ENCODE data around the gene CEBPE. TPM values are rescaled to one million over a fixed set of nuclear protein-coding genes. Genes with fewer than 3 reads are reported as not detected.

Gene CEBPE
- total RNA-seq, 3 donors from 2014 or later = 0.32 TPM; not detected in 2

DNA sequence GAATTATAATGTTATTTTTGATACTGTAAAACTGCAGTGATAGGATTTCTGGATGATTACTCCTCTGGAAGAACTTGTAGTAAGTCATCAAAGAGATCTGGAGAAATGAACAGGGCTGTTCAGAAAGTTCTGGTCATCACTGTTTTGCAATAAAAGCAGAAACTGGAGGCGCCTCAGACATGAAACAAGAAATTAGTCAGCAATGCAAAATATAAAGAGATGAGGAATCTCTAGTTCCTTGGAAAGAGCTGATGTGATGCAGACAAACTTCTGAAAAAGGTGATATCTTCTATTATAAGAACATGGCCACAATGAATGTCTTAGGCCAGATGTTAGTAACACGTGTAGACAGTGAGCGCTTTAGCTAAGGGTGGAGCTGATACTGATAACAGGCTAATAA is 33.6 kb downstream of the CEBPE start:
- Histone ChIP-seq H3K36me3 (peaks cover 5% of the 10 kb centered on the region), H3K27ac (no peak overlapping the region)
- TF ChIP-seq, protein P1, sequence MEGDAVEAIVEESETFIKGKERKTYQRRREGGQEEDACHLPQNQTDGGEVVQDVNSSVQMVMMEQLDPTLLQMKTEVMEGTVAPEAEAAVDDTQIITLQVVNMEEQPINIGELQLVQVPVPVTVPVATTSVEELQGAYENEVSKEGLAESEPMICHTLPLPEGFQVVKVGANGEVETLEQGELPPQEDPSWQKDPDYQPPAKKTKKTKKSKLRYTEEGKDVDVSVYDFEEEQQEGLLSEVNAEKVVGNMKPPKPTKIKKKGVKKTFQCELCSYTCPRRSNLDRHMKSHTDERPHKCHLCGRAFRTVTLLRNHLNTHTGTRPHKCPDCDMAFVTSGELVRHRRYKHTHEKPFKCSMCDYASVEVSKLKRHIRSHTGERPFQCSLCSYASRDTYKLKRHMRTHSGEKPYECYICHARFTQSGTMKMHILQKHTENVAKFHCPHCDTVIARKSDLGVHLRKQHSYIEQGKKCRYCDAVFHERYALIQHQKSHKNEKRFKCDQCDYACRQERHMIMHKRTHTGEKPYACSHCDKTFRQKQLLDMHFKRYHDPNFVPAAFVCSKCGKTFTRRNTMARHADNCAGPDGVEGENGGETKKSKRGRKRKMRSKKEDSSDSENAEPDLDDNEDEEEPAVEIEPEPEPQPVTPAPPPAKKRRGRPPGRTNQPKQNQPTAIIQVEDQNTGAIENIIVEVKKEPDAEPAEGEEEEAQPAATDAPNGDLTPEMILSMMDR (IDR thresholded peaks at IDR 0.05) = no peak

DNA sequence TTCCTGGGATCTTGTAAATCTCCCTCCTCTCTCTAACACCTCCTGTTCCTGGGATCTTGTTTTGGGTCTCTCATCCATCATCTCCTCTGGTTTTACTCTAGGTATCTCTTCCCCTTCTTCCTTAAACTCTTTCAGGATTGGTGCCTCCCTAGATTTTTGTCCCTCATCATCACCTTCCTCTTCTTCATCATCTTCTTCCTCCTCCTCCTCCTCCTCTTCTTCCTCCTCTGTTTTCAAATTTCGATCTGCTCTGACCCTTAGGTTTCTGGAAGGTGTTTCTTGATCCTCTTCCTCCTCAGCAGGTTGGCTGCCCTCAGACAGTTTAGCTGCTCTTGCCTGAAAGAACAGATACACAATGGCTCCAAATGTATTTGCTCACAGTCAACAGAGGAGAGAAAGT is 38.6 kb downstream of the CEBPE start:
- Histone ChIP-seq H3K4me1 (no peaks in the 10 kb centered on the region), H3K27ac (peak overlapping the region; percentile 65 to 84), H3K36me3 (no peaks in the 10 kb centered on the region), H3K4me3 (no peak overlapping the region), H3K27me3 (no peaks in the 10 kb centered on the region), H3K9me3 (no peaks in the 10 kb centered on the region)
- DNase-seq (ENCODE audit: low spot score in 2 of 2) = no peak
- TF ChIP-seq, protein P1 (IDR thresholded peaks at IDR 0.05) = no peak
- TF ChIP-seq POLR2AphosphoS5 (IDR thresholded peaks at IDR 0.05) (no peak), POLR2A (IDR thresholded peaks at IDR 0.05) (no peak)
- intact Hi-C loops (cut with DNase I; ENCODE audit: low total_unique reads) = no loop called here

More for the DNA sequence above, 33.6 kb downstream of the CEBPE start:
- intact Hi-C loops (cut with DNase I; ENCODE audit: low total_unique reads) = no loop called here
- Histone ChIP-seq H3K4me1 (no peaks in the 10 kb centered on the region), H3K4me3 (no peak overlapping the region), H3K27me3 (no peaks in the 10 kb centered on the region), H3K9me3 (no peaks in the 10 kb centered on the region)
- DNase-seq (ENCODE audit: low spot score in 2 of 2) = no peak

DNA sequence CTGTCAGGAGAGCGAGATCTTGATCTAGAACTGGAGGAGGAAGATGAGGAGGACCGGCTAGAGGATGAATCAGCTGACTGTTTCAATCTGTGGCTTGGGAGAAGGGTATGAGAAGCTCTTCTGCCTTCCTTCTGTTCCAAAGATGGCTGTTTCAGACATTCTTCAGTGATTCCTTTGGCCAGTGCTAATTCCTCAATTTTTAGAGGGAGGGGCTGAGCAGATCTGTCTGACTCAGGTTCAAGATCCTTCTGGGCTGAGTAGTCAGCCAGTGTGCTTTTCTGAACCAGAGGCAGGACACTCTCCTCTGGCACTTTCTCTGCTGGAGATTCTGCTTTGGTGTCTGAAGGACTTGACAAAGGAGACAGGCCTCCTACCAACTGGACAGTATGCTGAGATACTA is 39.3 kb downstream of the CEBPE start:
- Histone ChIP-seq H3K9me3 (no peaks in the 10 kb centered on the region), H3K27me3 (no peaks in the 10 kb centered on the region), H3K4me3 (no peak overlapping the region), H3K27ac (peak overlapping the region; percentile 65 to 84), H3K4me1 (no peaks in the 10 kb centered on the region), H3K36me3 (no peaks in the 10 kb centered on the region)
- DNase-seq (ENCODE audit: low spot score in 2 of 2) = no peak
- intact Hi-C loops (cut with DNase I; ENCODE audit: low total_unique reads) = no loop called here
- TF ChIP-seq, protein P1 (IDR thresholded peaks at IDR 0.05) = no peak
- TF ChIP-seq POLR2AphosphoS5 (IDR thresholded peaks at IDR 0.05) = no peak

- Histone ChIP-seq H3K36me3 (no peaks in the 10 kb centered on the region), H3K27me3 (no peaks in the 10 kb centered on the region), H3K9me3 (no peaks in the 10 kb centered on the region), H3K27ac (peak overlapping the region; percentile 65 to 84), H3K4me3 (no peak overlapping the region), H3K4me1 (no peaks in the 10 kb centered on the region)
- intact Hi-C loops (cut with DNase I; ENCODE audit: low total_unique reads) = no loop called here
- DNase-seq (ENCODE audit: low spot score in 2 of 2) = no peak
- no peak for TF ChIP-seq POLR2A (IDR thresholded peaks at IDR 0.05)
- peak in 2 of 3 donors; percentile 67 to 89 for TF ChIP-seq POLR2AphosphoS5 (IDR thresholded peaks at IDR 0.05)
- TF ChIP-seq, protein P1 (IDR thresholded peaks at IDR 0.05) = no peak
Observed at GRCh38 chr14:23078692-23079116, 40.4 kb downstream of the CEBPE start.

DNA sequence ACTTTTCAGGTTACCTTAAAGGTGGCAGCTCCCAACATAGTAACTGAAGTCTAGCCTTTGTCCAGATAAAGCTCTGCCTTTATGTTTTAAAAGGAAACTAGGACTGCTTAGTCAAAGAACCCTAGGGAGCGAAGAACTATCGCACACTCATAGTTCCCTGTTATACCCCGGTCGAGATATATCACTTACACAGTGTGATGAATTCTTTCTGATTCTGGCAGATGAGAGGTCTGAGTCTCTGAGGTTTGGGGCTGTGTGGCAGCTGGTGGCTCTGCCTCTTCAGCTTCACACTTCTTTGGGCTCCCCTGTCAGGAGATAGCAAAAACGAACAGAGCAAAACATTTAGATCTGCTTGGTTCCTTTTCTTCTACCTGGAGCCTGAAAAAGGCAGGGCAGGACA is 41.1 kb downstream of the CEBPE start:
- TF ChIP-seq, protein P1 (IDR thresholded peaks at IDR 0.05) = no peak
- TF ChIP-seq POLR2AphosphoS5 (IDR thresholded peaks at IDR 0.05) (no peak), POLR2A (IDR thresholded peaks at IDR 0.05) (no peak)
- Histone ChIP-seq H3K27ac (peak overlapping the region; percentile 65 to 84), H3K27me3 (no peaks in the 10 kb centered on the region), H3K9me3 (no peaks in the 10 kb centered on the region), H3K4me3 (no peak overlapping the region), H3K4me1 (no peaks in the 10 kb centered on the region), H3K36me3 (no peaks in the 10 kb centered on the region)
- DNase-seq (ENCODE audit: low spot score in 2 of 2) = no peak
- intact Hi-C loops (cut with DNase I; ENCODE audit: low total_unique reads) = no loop called here

Data from breast epithelium (tissue), 4 donors.